BLaER1 treated with 17β-estradiol and CSF1 and Interleukin-3, amounts not matched to agents 10 nM and 100 nM (cell line): ENCODE measurements around the gene LYRM4.

Experiments used
- H3K27ac ChIP-seq, 11 experiments: shearing (Covaris generic); formaldehyde crosslinking; 2 replicates each; pipeline ENCODE4 v1.8.1; 2022
- H3K27me3 ChIP-seq, 11 experiments: shearing (Covaris generic); formaldehyde crosslinking; 2 replicates each; pipeline ENCODE4 v1.8.1; 2022
- H3K36me3 ChIP-seq, 11 experiments: shearing (Covaris generic); formaldehyde crosslinking; 2 replicates each; pipeline ENCODE4 v1.8.1; 2022
- H3K4me1 ChIP-seq, 10 experiments: shearing (Covaris generic); formaldehyde crosslinking; 2 replicates each; pipeline ENCODE4 v1.8.1; 2022
- H3K4me2 ChIP-seq, 11 experiments: shearing (Covaris generic); formaldehyde crosslinking; 2 replicates each; pipeline ENCODE4 v1.8.1; 2022
- H3K4me3 ChIP-seq, 10 experiments: shearing (Covaris generic); formaldehyde crosslinking; 2 replicates each; pipeline ENCODE4 v1.8.1; 2022
- H3K9ac ChIP-seq, 11 experiments: shearing (Covaris generic); formaldehyde crosslinking; 2 replicates each; pipeline ENCODE4 v1.8.1; 2022
- H3K9me3 ChIP-seq, 11 experiments: shearing (Covaris generic); formaldehyde crosslinking; replicated peaks in 1 of 11; 2 replicates each; pipeline ENCODE4 v1.8.1; 2022
- H4K20me1 ChIP-seq, 11 experiments: shearing (Covaris generic); formaldehyde crosslinking; 2 replicates each; pipeline ENCODE4 v1.8.1; 2022
- Cebpa-rat ChIP-seq, 11 experiments: shearing (Covaris generic); IDR thresholded peaks; 2 replicates each; pipeline ENCODE4 v1.8.1; 2022

LYRM4 gene

DNA sequence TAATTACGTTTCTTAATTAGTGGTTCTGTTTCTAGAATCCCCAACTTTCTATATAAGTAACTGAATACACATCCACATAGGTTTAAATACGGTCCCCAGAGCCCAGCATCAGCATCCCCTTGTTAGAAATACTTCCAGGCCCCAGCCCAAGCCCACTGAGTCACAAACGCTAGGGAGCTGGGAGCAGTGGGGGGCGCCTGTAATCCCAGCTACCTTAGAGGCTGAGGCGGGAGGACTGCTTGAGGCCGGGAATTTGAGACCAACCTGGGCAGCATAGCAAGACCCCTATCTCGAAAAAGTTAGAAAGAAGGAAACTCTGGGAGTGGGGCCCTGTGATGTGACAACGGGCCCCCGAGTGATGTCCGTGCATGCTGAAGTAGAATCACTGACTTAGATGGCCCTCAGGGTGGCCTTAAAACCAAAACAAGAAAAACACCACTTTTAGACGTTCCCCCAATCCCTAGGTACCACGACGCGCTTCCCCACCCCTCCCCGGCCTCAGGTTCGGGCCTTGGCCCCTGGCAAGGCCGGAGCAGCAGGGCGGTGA lies 176.9 kb downstream of the LYRM4 start:
- Histone ChIP-seq H3K36me3 (no peaks in the 10 kb centered on the region), H4K20me1 (peaks cover 0 to 25% (median 11%) of the 10 kb centered on the region in 11 experiments; a peak in 15 of 22 replicates), H3K4me1 (peaks cover 10 to 25% (median 20%) of the 10 kb centered on the region in 10 experiments; a peak in 19 of 20 replicates), H3K27ac (peak overlapping the region in 6 of 11 experiments; percentile 18 to 87 (median 76); a peak in 11 of 22 replicates), H3K9ac (peak overlapping the region; percentile 47 to 91 (median 74); a peak in 20 of 22 replicates), H3K4me3 (peak overlapping the region; percentile 66 to 79 (median 70)), H3K4me2 (peak overlapping the region; percentile 88 to 99 (median 99)), H3K27me3 (peaks cover 36 to 77% (median 66%) of the 10 kb centered on the region in 11 experiments), H3K9me3 (peaks cover 0 to 12% (median 0%) of the 10 kb centered on the region in 11 experiments; a peak in 3 of 22 replicates)
- TF ChIP-seq Cebpa-rat (IDR thresholded peaks at IDR 0.05) = no peak

DNA sequence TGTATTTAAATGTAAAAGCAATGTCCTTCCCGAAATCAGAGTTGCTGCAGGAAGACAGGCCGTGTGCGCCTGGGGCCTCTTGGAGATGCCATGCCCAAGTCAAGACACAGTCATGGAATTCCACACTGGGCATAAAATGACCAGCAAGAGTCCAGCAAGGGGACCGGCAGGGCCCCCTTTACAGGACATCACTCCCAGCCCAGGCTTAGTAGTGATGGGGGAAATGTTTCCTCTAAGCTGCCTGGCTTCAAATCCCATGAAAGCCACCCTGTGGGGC lies 177.5 kb downstream of the LYRM4 start:
- H3K9ac ChIP-seq = no peak overlapping the region
- no peak overlapping the region for H3K27ac ChIP-seq
- peaks cover 0 to 12% (median 0%) of the 10 kb centered on the region in 11 experiments; a peak in 3 of 22 replicates for H3K9me3 ChIP-seq
- no peak for TF ChIP-seq Cebpa-rat (IDR thresholded peaks at IDR 0.05)
- no peak overlapping the region for H3K4me2 ChIP-seq
- no peak overlapping the region for H3K4me3 ChIP-seq
- peaks cover 0 to 25% (median 11%) of the 10 kb centered on the region in 11 experiments; a peak in 15 of 22 replicates for H4K20me1 ChIP-seq
- peaks cover 10 to 25% (median 20%) of the 10 kb centered on the region in 10 experiments; a peak in 19 of 20 replicates for H3K4me1 ChIP-seq
- H3K36me3 ChIP-seq = no peaks in the 10 kb centered on the region
- H3K27me3 ChIP-seq = peaks cover 36 to 70% (median 62%) of the 10 kb centered on the region in 11 experiments

- Histone ChIP-seq H3K4me1 (peaks cover 10 to 25% (median 19%) of the 10 kb centered on the region in 10 experiments; a peak in 19 of 20 replicates), H4K20me1 (peaks cover 0 to 25% (median 11%) of the 10 kb centered on the region in 11 experiments; a peak in 15 of 22 replicates), H3K9me3 (peaks cover 0 to 12% (median 0%) of the 10 kb centered on the region in 11 experiments; a peak in 3 of 22 replicates), H3K36me3 (no peaks in the 10 kb centered on the region), H3K9ac (no peak overlapping the region), H3K27me3 (peaks cover 33 to 65% (median 57%) of the 10 kb centered on the region in 11 experiments), H3K4me2 (no peak overlapping the region), H3K27ac (no peak overlapping the region), H3K4me3 (no peak overlapping the region)
- TF ChIP-seq Cebpa-rat (IDR thresholded peaks at IDR 0.05) = no peak
These were observed 178.1 kb downstream of the LYRM4 start for GRCh38 chr6:5082487-5083306.

GRCh38 chr6:5081955-5082354 lies 178.8 kb downstream of the LYRM4 start:
- Histone ChIP-seq H3K9ac (no peak overlapping the region), H3K27ac (no peak overlapping the region), H3K27me3 (peaks cover 26 to 57% (median 50%) of the 10 kb centered on the region in 11 experiments), H3K9me3 (peaks cover 0 to 12% (median 0%) of the 10 kb centered on the region in 11 experiments; a peak in 3 of 22 replicates), H4K20me1 (peaks cover 0 to 24% (median 11%) of the 10 kb centered on the region in 11 experiments; a peak in 15 of 22 replicates), H3K4me3 (no peak overlapping the region), H3K36me3 (no peaks in the 10 kb centered on the region), H3K4me2 (no peak overlapping the region), H3K4me1 (peaks cover 8 to 25% (median 16%) of the 10 kb centered on the region in 10 experiments; a peak in 19 of 20 replicates)
- TF ChIP-seq Cebpa-rat (IDR thresholded peaks at IDR 0.05) = no peak

- peaks cover 0 to 9% (median 0%) of the 10 kb centered on the region in 11 experiments; a peak in 2 of 22 replicates for H3K9me3 ChIP-seq
- peaks cover 0 to 18% (median 7%) of the 10 kb centered on the region in 11 experiments; a peak in 15 of 22 replicates for H4K20me1 ChIP-seq
- no peak overlapping the region for H3K9ac ChIP-seq
- H3K4me3 ChIP-seq = no peak overlapping the region
- peaks cover 5 to 24% (median 15%) of the 10 kb centered on the region in 10 experiments; a peak in 19 of 20 replicates for H3K4me1 ChIP-seq
- no peak for TF ChIP-seq Cebpa-rat (IDR thresholded peaks at IDR 0.05)
- H3K27me3 ChIP-seq = peaks cover 18 to 50% (median 42%) of the 10 kb centered on the region in 11 experiments
- H3K4me2 ChIP-seq = no peak overlapping the region
- H3K36me3 ChIP-seq = no peaks in the 10 kb centered on the region
- H3K27ac ChIP-seq = no peak overlapping the region
These were observed 179.6 kb downstream of the LYRM4 start for GRCh38 chr6:5081182-5081581.

DNA sequence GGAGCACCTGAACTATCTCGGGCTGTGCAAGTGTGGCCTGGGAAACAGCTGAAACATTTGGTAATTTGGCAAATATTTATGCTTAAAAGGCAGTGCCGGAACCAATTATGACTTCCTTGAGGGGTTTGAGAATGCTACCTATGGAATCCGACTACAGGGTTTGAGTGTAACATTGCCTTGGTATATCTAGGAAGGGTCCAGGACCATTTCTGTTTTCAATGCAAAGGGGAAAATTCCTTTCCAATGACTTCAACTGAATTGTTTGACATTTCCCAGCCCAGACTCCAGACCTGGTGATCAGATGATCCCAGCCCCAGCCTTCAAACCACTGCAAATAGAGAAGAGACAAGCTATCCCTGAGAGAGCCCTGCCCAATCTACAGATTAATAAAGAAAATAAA lies 180.2 kb downstream of the LYRM4 start:
- Histone ChIP-seq H4K20me1 (peaks cover 0 to 12% (median under 1%) of the 10 kb centered on the region in 11 experiments; a peak in 8 of 22 replicates), H3K9ac (no peak overlapping the region), H3K4me1 (peaks cover 0 to 18% (median 11%) of the 10 kb centered on the region in 10 experiments; a peak in 13 of 20 replicates), H3K27me3 (peaks cover 12 to 43% (median 36%) of the 10 kb centered on the region in 11 experiments), H3K27ac (no peak overlapping the region), H3K4me3 (no peak overlapping the region), H3K36me3 (no peaks in the 10 kb centered on the region), H3K9me3 (peaks cover 0 to 8% (median 0%) of the 10 kb centered on the region in 11 experiments; a peak in 1 of 22 replicates), H3K4me2 (no peak overlapping the region)
- no peak for TF ChIP-seq Cebpa-rat (IDR thresholded peaks at IDR 0.05)

GRCh38 chr6:5079692-5080091 lies 181.1 kb downstream of the LYRM4 start:
- H3K27ac ChIP-seq = no peak overlapping the region
- H3K27me3 ChIP-seq = peaks cover 9 to 35% (median 27%) of the 10 kb centered on the region in 11 experiments; a peak in 21 of 22 replicates
- peaks cover 0 to 12% (median 0%) of the 10 kb centered on the region in 11 experiments; a peak in 3 of 22 replicates for H3K9me3 ChIP-seq
- no peak overlapping the region for H3K9ac ChIP-seq
- no peak for TF ChIP-seq Cebpa-rat (IDR thresholded peaks at IDR 0.05)
- peaks cover 0 to 10% (median 7%) of the 10 kb centered on the region in 10 experiments; a peak in 9 of 20 replicates for H3K4me1 ChIP-seq
- no peaks in the 10 kb centered on the region for H3K36me3 ChIP-seq
- H3K4me2 ChIP-seq = no peak overlapping the region
- no peak overlapping the region for H3K4me3 ChIP-seq
- peaks cover 0 to 6% (median 0%) of the 10 kb centered on the region in 11 experiments; a peak in 2 of 22 replicates for H4K20me1 ChIP-seq

- no peak for TF ChIP-seq Cebpa-rat (IDR thresholded peaks at IDR 0.05)
- Histone ChIP-seq H3K4me3 (no peak overlapping the region), H3K27ac (no peak overlapping the region), H3K4me2 (no peak overlapping the region), H3K36me3 (no peaks in the 10 kb centered on the region), H3K4me1 (no peaks in the 10 kb centered on the region), H3K9ac (no peak overlapping the region), H3K27me3 (peaks cover 0 to 20% (median 12%) of the 10 kb centered on the region in 11 experiments; a peak in 20 of 22 replicates), H4K20me1 (no peaks in the 10 kb centered on the region; a peak in 1 of 22 replicates), H3K9me3 (peaks cover 0 to 12% (median 0%) of the 10 kb centered on the region in 11 experiments; a peak in 3 of 22 replicates)
These were observed 182.6 kb downstream of the LYRM4 start for GRCh38 chr6:5078121-5078669.
